ENCODE results near the gene MAML3. TPM values are rescaled to one million over a fixed set of nuclear protein-coding genes. Genes with fewer than 3 reads are reported as not detected.
"Not testable (repeated sequence)": the region's sequence is repeated elsewhere in the genome, so short reads cannot be mapped to it uniquely, and the experiment has no call there.

MAML3 gene
- total RNA-seq, 1 donor from 2014 or later: 59.4 TPM

DNA sequence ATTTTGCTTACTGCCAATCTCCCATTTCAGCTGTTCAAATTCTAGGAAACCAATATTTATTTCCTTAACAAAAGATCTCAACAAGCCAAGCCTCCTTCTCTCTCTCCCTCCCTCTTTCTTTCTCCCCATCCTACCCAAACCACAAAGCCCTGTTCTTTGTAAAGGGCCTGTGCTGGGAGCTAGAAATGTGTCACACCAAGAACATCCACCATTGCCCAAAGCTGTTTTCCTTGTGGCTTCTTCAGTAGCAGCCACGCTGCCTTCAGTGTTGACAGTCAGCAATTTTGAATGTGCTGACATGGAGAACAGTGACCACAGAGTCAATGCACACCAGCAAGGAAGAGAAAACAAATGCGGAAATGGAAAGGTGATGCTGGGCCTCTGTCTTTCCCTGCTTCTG, 203.0 kb downstream of the MAML3 start:
- Mint-ChIP-seq H3K4me1 (ENCODE audit: low read depth, unreplicated experiment) (peaks cover 16% of the 10 kb centered on the region), H3K36me3 (ENCODE audit: unreplicated experiment) (no peaks in the 10 kb centered on the region), H3K9me3 (ENCODE audit: unreplicated experiment) (peaks cover 3% of the 10 kb centered on the region), H3K4me3 (ENCODE audit: unreplicated experiment) (no peak overlapping the region), H3K27ac (ENCODE audit: unreplicated experiment) (no peak overlapping the region), H3K27me3 (ENCODE audit: unreplicated experiment) (no peaks in the 10 kb centered on the region)
- TF ChIP-seq, protein P1, sequence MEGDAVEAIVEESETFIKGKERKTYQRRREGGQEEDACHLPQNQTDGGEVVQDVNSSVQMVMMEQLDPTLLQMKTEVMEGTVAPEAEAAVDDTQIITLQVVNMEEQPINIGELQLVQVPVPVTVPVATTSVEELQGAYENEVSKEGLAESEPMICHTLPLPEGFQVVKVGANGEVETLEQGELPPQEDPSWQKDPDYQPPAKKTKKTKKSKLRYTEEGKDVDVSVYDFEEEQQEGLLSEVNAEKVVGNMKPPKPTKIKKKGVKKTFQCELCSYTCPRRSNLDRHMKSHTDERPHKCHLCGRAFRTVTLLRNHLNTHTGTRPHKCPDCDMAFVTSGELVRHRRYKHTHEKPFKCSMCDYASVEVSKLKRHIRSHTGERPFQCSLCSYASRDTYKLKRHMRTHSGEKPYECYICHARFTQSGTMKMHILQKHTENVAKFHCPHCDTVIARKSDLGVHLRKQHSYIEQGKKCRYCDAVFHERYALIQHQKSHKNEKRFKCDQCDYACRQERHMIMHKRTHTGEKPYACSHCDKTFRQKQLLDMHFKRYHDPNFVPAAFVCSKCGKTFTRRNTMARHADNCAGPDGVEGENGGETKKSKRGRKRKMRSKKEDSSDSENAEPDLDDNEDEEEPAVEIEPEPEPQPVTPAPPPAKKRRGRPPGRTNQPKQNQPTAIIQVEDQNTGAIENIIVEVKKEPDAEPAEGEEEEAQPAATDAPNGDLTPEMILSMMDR (IDR thresholded peaks at IDR 0.05; ENCODE audit: partially characterized antibody, unreplicated experiment): no peak
- no peak for DNase-seq

DNA sequence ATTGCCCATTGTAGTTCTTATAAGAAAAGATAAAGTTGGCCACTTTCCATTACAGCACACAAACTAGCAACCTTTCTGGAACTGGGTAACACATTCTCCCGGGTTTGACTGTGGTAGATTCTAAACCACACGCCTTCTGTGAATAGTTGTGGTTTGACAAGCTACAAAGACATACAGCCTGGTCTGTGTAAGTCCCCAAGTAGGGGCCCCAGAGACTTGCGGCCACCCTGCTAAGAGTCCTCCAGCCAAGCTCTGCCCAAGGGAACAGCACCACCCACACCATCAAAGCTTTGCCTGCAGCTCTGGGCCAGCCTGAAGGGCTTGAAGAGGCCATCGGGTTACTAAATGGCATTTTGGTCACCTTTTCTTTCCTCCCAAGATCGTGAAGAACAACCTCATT, 203.4 kb downstream of the MAML3 start:
- H3K27me3 Mint-ChIP-seq (ENCODE audit: unreplicated experiment): no peaks in the 10 kb centered on the region
- H3K4me1 Mint-ChIP-seq (ENCODE audit: low read depth, unreplicated experiment): peaks cover 12% of the 10 kb centered on the region
- DNase-seq: no peak
- no peak overlapping the region for H3K4me3 Mint-ChIP-seq (ENCODE audit: unreplicated experiment)
- peaks cover 3% of the 10 kb centered on the region for H3K9me3 Mint-ChIP-seq (ENCODE audit: unreplicated experiment)
- no peak overlapping the region for H3K27ac Mint-ChIP-seq (ENCODE audit: unreplicated experiment)
- no peaks in the 10 kb centered on the region for H3K36me3 Mint-ChIP-seq (ENCODE audit: unreplicated experiment)
- TF ChIP-seq, protein P1 (IDR thresholded peaks at IDR 0.05; ENCODE audit: partially characterized antibody, unreplicated experiment): no peak

DNA sequence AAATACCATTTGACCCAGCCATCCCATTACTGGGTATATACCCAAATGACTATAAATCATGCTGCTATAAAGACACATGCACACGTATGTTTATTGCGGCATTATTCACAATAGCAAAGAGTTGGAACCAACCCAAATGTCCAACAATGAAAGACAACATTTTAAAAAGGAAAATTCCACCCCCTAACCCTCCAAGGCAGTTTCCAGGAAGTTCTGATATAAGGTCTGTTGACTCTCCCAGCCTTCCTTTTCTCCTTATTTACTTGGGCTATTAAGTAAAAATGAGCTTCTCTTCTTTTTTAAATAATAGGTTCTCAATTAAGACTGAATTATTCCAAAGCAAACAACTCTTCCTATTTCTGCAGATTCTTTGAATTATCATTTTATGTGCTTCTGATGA, 209.1 kb downstream of the MAML3 start:
- H3K9me3 Mint-ChIP-seq (ENCODE audit: unreplicated experiment); DNase-seq; H3K4me1 Mint-ChIP-seq (ENCODE audit: low read depth, unreplicated experiment); H3K27me3 Mint-ChIP-seq (ENCODE audit: unreplicated experiment); H3K4me3 Mint-ChIP-seq (ENCODE audit: unreplicated experiment); H3K27ac Mint-ChIP-seq (ENCODE audit: unreplicated experiment); H3K36me3 Mint-ChIP-seq (ENCODE audit: unreplicated experiment): not testable (repeated sequence)

DNA sequence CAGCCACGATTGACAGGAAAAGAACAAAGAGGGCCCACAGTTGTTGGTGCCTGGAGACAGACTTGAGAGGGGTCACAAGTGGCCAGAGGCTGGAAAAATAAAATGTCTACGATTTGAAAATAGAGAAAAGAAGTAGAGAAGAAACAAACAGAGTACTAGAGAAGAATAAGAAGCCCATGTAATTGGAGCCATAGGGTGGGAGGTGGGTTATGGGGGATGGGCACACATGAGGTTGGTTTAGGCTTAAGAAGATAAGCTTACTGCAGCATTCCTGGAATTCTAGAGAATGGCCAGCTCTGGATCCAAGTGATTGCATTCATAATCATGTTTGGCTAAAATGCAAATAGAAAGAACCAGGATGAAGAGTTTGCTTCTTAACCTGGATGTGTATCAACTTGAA, 210.7 kb downstream of the MAML3 start:
- TF ChIP-seq, protein P1 (IDR thresholded peaks at IDR 0.05; ENCODE audit: partially characterized antibody, unreplicated experiment): no peak
- H3K4me1 Mint-ChIP-seq (ENCODE audit: low read depth, unreplicated experiment): peaks cover 7% of the 10 kb centered on the region
- no peak overlapping the region for H3K4me3 Mint-ChIP-seq (ENCODE audit: unreplicated experiment)
- peaks cover 3% of the 10 kb centered on the region for H3K9me3 Mint-ChIP-seq (ENCODE audit: unreplicated experiment)
- no peak overlapping the region for H3K27ac Mint-ChIP-seq (ENCODE audit: unreplicated experiment)
- H3K27me3 Mint-ChIP-seq (ENCODE audit: unreplicated experiment): no peaks in the 10 kb centered on the region
- DNase-seq: no peak
- no peaks in the 10 kb centered on the region for H3K36me3 Mint-ChIP-seq (ENCODE audit: unreplicated experiment)

DNA sequence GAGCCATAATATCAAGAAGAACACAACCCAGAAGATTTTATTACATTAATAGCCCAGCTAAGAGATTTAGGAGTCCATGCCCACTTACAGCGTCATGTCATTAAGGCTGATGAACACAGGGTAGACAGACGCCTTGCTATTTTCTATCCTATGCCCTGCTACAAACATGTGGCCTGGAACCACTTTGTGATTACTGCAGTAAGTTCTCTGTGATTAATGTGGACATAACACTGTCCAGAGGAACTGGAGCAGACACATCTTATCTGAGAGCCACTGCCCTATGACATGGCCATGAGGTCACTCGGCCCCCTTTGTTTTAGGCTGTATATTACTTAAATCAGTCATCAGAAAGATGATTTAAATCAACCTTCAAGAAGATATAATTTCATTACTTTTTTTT, 211.7 kb downstream of the MAML3 start:
- DNase-seq: no peak
- Mint-ChIP-seq H3K4me1 (ENCODE audit: low read depth, unreplicated experiment) (peaks cover 7% of the 10 kb centered on the region), H3K27ac (ENCODE audit: unreplicated experiment) (no peak overlapping the region), H3K9me3 (ENCODE audit: unreplicated experiment) (peaks cover 3% of the 10 kb centered on the region), H3K4me3 (ENCODE audit: unreplicated experiment) (no peak overlapping the region), H3K27me3 (ENCODE audit: unreplicated experiment) (no peaks in the 10 kb centered on the region), H3K36me3 (ENCODE audit: unreplicated experiment) (no peaks in the 10 kb centered on the region)
- TF ChIP-seq, protein P1 (IDR thresholded peaks at IDR 0.05; ENCODE audit: partially characterized antibody, unreplicated experiment): no peak

DNA sequence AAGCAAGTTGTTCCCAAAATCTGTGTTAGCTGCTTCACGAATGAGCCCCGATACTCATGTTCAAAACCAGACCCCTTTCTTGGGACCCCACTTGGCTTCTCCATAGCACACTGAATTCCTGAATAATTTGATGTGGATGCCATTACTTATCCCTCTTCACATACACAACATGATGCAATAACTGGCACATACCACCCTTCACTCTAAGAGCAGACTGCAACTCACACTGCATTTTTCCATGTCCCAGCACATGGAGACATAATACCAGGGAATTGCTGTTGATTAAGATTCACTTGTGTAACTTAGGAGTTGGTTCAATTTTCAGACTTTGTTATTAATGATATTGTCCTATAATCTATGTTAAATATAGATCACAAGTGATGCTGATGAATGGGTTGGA, 213.4 kb downstream of the MAML3 start:
- H3K9me3 Mint-ChIP-seq (ENCODE audit: unreplicated experiment): peaks cover 3% of the 10 kb centered on the region
- no peak for DNase-seq
- H3K27me3 Mint-ChIP-seq (ENCODE audit: unreplicated experiment): no peaks in the 10 kb centered on the region
- H3K27ac Mint-ChIP-seq (ENCODE audit: unreplicated experiment): no peak overlapping the region
- TF ChIP-seq, protein P1 (IDR thresholded peaks at IDR 0.05; ENCODE audit: partially characterized antibody, unreplicated experiment): no peak
- no peak overlapping the region for H3K4me3 Mint-ChIP-seq (ENCODE audit: unreplicated experiment)
- peaks cover 12% of the 10 kb centered on the region for H3K4me1 Mint-ChIP-seq (ENCODE audit: low read depth, unreplicated experiment)
- H3K36me3 Mint-ChIP-seq (ENCODE audit: unreplicated experiment): no peaks in the 10 kb centered on the region
